GM21723 (cell line): Measurements from ENCODE around the gene SPOCD1.

Experiments used
- ATAC-seq: cut with Tn5 transposase; IDR thresholded peaks from one replicate; pipeline ENCODE4 v1.9.1; 2021; ENCODE audit warnings: mild to moderate bottlenecking, moderate library complexity; ENCODE audit not compliant: unreplicated experiment

Gene SPOCD1

DNA sequence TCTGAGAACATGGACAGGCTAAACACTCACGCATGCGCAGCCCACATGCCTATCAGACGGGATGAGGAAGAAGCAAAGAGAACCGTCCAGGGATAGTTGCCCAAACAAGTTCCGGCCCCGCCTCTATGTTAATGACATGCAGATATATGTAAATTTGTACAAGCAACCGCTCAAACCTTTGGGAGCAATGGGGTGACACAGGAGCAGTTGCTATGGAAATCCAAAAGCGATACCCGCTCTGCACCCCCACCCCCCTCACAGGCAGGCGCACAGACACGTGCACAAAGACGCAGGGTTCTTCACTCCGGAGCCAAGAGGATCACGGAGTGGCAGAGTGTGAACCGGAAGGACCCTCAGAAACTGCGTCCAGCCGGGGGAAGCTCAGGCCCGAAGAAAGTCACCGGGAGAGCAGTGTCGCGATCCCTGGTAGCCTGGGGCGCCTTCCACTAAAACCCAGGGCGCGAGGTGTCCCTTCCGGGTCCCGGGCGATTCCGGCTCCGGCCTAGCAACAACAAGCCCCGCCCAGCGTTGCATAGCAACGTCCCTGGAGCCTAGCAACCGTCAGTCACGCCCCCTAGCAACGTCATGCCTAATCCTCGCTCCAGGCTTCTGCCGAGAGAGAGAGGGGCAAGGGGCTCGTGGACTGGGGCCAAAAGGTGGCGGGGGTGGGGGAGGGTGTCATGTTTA, 27.5 kb downstream of the SPOCD1 start:
- peak; percentile 78 for ATAC-seq

GRCh38 chr1:31787786-31788137, 28.1 kb downstream of the SPOCD1 start:
- ATAC-seq: no peak

- ATAC-seq: no peak
Observed at GRCh38 chr1:31787261-31787660, 28.6 kb downstream of the SPOCD1 start.

DNA sequence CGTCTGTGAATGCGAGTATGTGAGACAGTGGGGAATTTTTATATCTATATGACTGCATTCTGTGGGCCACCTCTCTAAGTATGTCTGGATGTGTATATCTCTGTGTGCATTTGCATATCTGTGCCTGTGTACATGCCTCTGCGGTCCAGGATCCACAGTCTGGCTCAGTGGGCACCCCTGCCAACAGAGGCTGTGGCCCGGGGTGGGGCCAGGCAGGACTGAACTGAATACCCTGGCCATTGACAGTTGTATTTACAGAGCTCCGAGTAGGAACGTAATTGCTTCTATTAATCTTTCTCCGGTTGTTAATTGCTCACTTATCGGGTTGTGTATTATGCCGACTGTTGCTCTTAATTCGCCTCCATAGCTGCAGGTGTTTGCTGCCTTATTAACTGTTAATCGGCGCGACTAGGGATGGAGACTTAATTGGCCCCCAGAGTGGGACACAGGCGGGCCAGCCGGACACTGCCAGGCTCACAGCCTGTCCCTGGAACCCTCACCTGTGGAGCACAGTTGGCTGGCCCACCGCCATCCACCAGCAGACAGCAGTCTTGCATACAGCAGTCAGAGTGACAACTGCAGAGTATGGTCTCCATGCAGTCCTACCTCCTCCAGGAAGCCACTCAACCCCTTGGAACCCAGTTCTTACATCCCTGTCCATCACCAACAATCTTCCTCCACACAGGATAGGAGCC, 29.3 kb downstream of the SPOCD1 start:
- no peak for ATAC-seq

DNA sequence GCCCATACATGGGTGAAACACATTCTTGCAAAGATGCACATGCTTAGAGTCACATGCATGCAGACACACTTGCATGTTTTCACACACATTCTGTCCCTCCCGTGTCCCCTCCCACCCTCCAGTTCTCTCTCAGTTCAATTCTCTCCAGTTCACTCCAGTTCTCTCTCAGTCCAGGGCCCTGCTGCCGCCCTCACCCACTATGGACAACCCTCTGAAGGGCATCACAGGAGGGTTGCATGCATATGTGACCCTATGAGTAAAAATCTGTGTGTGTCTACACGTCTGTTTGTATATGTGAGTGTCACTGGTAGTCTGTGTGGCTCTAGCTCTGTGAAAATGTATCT, 29.9 kb downstream of the SPOCD1 start:
- ATAC-seq: no peak

DNA sequence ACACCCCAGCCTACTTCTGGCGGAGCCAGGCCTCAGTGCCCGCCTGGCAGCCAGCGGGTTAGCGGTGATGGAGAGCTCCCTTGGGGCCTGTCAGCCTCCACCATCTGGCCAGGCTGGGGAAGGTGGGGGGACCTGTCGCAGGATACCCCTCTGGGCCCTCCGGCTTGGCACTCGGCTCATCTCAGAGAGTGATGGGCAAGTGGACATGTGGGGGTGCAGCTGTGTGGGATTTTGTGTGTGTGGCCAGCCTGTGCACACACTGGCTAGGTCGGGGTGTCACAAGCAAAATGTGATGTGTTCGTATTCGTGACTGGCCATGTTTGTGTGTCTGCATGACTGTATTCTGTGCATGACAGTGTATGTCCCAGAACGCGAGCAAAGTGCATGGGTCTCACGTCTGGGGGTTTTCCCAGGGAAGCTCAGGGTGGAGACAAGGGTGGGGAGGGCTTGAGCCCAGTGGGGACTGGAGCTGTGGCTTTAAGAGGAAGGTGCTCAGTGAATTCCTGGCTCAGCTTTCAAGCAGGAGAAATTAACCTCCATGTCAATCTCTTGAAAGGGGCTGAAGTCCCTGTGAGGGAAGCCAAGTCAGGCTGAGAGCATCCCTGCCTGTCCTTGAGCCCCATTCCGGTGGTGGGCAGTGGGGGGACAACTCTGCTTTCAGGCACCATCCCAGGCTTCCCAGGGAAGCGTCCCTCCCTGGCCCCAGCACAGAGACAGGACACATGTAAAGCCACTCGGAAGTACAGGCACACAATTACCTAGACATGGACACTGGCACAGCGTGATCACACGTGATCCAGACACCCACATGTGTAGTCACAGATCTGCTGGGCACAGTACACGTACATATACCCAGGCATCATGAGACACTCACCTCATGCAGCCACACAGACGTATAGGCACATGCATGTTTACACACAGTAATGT, 30.5 kb downstream of the SPOCD1 start:
- no peak for ATAC-seq

GRCh38 chr1:31784356-31785019, 31.3 kb downstream of the SPOCD1 start:
- no peak for ATAC-seq

- no peak for ATAC-seq
Observed at GRCh38 chr1:31783846-31784245, 32.0 kb downstream of the SPOCD1 start.

DNA sequence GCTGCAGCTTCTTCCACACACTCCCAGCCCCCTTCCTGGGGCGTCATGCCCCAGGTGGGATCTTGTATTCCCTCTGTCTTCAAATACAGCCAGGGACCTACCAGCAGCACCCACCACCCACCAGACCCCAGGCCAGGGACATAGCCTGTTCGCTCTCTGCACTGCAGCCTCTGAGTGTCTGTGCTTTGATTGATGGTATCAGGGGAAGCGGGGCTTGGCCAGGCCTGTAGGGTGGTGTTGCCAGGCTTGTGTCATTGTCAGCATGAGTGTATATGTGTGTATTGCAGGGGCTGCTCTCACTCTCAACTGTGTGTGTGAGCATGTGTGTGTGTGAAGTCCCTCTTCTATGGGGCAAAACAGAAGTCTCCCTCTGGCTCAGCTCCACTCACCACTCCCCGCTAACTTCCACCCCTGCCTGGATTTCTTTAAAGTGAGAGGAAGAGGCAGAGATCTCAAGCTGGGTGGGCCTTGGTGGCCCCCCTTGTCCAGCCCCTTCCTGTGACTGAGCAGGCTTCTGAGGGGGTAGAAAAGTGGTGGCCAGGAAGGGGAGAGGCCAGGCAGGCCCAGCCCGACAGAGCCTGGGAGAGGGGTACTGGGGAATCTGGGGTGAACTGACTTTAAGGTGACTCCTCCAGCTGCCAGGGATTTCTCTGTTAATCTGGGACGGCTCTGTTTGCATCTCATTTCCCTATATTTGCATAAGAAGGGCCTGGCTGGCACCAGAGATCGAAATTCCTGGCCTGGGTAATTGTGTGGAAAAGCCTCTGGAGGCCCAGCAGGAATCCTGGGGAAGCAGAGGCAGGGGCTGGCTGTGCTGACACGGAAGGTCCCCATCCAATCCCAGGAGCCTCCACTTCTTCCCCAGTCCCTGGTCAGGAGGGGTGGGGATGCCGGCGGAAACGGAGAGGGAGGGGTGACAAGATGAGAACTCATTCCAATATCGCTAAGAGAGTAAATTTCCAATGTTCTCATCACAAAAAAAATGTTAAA, 33.1 kb downstream of the SPOCD1 start:
- ATAC-seq: no peak

- ATAC-seq: no peak
Observed at GRCh38 chr1:31781756-31782371, 34.0 kb downstream of the SPOCD1 start.

GRCh38 chr1:31781138-31781755, 34.6 kb downstream of the SPOCD1 start:
- no peak for ATAC-seq

- no peak for ATAC-seq
Observed at GRCh38 chr1:31780632-31781031, 35.2 kb downstream of the SPOCD1 start.

DNA sequence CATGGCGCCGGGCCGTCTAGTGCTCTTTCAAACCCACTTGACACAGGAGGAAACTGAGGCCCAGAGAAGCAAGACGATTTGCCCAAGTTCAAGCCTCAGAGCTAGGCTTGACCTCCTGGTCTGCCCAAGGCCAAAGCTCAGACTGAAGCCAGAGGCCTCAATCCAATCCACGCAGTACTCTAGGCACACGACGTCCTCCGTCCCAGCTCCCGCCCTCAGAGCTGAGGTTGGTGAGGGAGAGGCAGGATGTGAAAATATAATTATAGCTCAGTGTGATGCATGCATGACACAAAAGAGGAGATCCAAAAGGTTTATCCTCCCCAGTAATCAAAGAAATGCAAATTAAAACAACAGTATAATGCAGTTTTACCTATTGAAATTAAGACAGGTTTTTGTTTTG, 36.1 kb downstream of the SPOCD1 start:
- ATAC-seq: no peak

GRCh38 chr1:31778763-31779488, 36.9 kb downstream of the SPOCD1 start:
- ATAC-seq: no peak

DNA sequence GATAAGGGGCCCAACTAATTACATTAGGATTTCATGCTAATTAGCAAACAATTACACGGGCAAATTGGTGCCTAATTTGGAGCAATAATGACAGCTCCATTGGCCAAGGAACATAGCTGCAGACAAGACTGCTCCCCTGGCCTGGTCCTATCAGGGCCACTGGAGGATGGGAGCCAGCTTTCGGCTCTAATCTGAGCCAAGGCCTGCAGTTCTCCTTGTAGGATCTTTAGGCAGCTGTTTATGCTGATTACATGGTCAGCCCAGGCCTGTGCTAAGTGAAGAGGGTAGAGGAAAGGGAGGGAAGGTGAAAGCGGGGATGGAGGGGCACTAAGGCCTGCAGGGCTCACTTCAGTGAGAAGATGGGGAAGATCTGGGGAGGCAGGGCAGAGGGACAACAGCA, 39.3 kb downstream of the SPOCD1 start:
- ATAC-seq: no peak

- no peak for ATAC-seq
Observed at GRCh38 chr1:31776032-31776431, 39.8 kb downstream of the SPOCD1 start.

DNA sequence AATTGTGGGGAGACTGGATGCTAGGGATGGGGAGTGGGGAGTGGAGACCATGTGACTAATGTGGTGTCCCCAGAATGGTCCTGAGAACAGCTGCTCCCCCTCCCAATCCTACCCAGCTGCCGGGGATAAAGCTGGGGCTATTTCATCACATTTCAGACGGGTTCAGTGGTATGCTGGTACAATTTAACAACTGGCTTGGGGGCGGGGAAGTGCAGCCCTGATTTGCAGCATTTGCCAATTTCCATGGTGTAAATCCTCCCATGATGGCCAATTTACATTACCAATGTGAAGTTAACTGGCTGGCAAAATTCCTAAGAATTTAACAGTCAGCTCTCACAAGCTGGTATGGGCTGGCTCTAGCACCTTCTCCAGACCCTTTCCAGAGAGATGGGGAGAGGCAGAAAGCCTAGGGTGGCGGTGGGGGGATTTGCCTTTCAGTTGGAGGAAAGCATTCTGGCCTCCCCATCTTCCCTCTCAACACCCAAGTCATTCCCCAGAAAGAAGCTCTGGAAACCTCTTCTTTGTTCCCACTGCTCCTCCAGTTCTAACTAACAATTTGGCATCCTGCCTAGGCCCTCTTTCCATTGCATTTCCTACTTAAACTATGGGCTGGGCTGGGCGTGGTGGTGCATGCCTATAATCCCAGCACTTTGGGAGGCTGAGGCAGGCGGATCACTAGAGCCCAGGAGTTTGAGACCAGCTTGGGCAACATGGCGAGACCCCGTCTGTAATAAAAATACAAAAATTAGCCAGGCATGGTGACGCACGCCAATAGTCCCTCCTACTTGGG, 40.4 kb downstream of the SPOCD1 start:
- ATAC-seq: no peak

DNA sequence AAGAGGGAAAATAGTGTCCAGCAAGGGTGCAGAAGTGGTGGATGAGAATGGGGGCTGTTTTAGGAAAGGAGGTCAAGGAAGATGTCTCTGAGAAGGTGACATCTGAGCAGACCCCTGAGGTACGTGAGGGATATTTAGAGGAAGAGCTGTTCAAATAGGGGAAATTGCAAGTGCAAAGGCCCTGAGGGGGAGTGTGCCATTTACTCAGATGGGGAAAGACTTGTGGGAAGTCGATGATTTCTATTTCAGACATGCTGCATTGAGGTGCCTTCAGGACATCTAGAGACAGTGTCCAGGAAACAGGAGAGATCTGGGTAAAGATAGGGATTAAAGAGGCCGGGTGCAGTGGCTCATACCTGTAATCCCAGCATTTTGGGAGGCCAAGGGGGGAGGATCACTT, 41.3 kb downstream of the SPOCD1 start:
- ATAC-seq: no peak
